ENCODE measurements around the gene CERS6.

DNA sequence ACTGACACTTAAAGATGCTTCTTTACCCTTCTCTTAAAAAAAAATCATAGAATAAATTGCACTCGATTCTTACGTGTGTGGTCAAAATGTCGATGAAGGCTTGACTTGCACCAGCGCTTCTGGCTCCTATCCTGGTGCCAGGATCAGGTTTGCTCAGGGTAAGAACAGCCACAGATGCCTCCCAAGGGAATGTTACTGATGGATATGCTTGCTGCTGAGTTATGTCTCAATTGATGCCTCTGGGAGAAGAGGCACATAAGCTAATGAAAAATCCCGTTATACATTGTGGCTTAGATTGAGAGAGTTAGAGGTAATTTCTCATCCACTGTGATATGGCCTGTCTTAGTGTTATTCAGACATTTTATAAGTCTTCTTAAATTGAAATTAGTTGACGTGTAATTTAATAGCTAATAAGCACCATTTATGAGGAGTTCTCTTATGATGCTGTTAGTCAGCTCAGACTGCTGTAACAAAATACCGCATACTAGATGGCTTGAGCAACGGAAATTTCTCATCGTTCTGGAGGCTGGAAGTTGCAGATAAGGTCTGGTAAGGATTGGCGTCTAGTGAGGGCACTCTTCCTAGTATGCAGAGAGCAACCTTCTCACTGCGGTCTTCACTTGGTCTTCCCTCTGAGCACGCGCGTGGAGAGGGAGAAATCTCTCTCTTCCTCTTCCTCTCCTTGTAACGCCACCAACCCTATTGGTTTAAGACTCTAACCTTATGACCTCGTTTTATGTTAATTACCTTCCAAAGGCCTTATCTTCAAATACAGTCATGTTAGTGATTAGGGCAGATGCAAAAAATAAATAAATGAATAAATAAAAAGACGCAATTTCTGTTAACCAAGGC, 229.8 kb downstream of the CERS6 start:
- no peak for TF ChIP-seq CTCF (conservative IDR thresholded peaks at IDR 0.05 in 1 of 2, IDR thresholded peaks at IDR 0.05 in 1 of 2; ENCODE audit: extremely low read depth in 1 of 2, insufficient read depth in 1 of 2, low read depth in 1 of 2, low read length in 2 of 2)
- TF ChIP-seq EZH2 (IDR thresholded peaks at IDR 0.05; ENCODE audit: borderline replicate concordance, low read length): no peak

All from mammary epithelial cell (primary cell).